Kidney epithelial cell (primary cell): ENCODE data around the gene BZW1. TPM values are rescaled to one million over a fixed set of nuclear protein-coding genes. Genes with fewer than 3 reads are reported as not detected.
A peak's percentile ranks its signal among the peaks of the same experiment; 100 is the strongest.

Source experiments
- DNase-seq: peaks from one replicate; pipeline ENCODE4 v3.0.0-alpha.2; 2010; ENCODE audit warnings: low read depth
- H3K27me3 ChIP-seq: 2 replicates; pipeline ENCODE4 v1.6.0; 2011; ENCODE audit warnings: low read length; ENCODE audit not compliant: control insufficient read depth, insufficient read depth
- H3K36me3 ChIP-seq: 2 replicates; pipeline ENCODE4 v1.5.1; 2011; ENCODE audit warnings: low read length; ENCODE audit not compliant: control insufficient read depth, insufficient read depth
- H3K4me3 ChIP-seq: 2 replicates; pipeline ENCODE4 v1.5.1; 2011; ENCODE audit warnings: low read depth, mild to moderate bottlenecking, control low read depth, low read length
- CTCF ChIP-seq: IDR thresholded peaks from 2 replicates; pipeline ENCODE4 v1.5.1; 2011; ENCODE audit warnings: mild to moderate bottlenecking, moderate library complexity, low read length, control low read depth, inconsistent platforms; ENCODE audit not compliant: insufficient read depth, poor library complexity, severe bottlenecking
- total RNA-seq: library from RNA; depleted of rRNA; stranded (reverse); fragments of >200 nt; gene quantifications from 2 replicates; pipeline ENCODE4 v1.2.3, GENCODE V29; 2015

The BZW1 gene
- total RNA-seq, 1 donor from 2014 or later = 347 TPM

GRCh38 chr2:200786826-200787225 is 24.9 kb upstream of the BZW1 start:
- no peak overlapping the region for H3K4me3 ChIP-seq
- H3K36me3 ChIP-seq = no peaks in the 10 kb centered on the region
- H3K27me3 ChIP-seq = no peaks in the 10 kb centered on the region
- no peak for DNase-seq
- no peak for TF ChIP-seq CTCF

- Histone ChIP-seq H3K36me3 (no peaks in the 10 kb centered on the region), H3K27me3 (no peaks in the 10 kb centered on the region), H3K4me3 (no peak overlapping the region)
- no peak for TF ChIP-seq CTCF
- peak; percentile 86 for DNase-seq
Observed at GRCh38 chr2:200787351-200788120, 24.2 kb upstream of the BZW1 start.

GRCh38 chr2:200788121-200788718 is 23.5 kb upstream of the BZW1 start:
- no peak for DNase-seq
- no peak overlapping the region for H3K4me3 ChIP-seq

GRCh38 chr2:200790185-200790584 is 21.5 kb upstream of the BZW1 start:
- Histone ChIP-seq H3K36me3 (no peaks in the 10 kb centered on the region), H3K4me3 (no peak overlapping the region), H3K27me3 (no peaks in the 10 kb centered on the region)
- TF ChIP-seq CTCF = no peak
- no peak for DNase-seq

More at GRCh38 chr2:200788121-200788718, 23.5 kb upstream of the BZW1 start:
- no peaks in the 10 kb centered on the region for H3K27me3 ChIP-seq
- TF ChIP-seq CTCF = no peak
- H3K36me3 ChIP-seq = no peaks in the 10 kb centered on the region

GRCh38 chr2:200791905-200792304 is 19.8 kb upstream of the BZW1 start:
- TF ChIP-seq CTCF = no peak
- no peak for DNase-seq
- Histone ChIP-seq H3K27me3 (no peaks in the 10 kb centered on the region), H3K36me3 (no peaks in the 10 kb centered on the region), H3K4me3 (no peak overlapping the region)

GRCh38 chr2:200794143-200794542 is 17.6 kb upstream of the BZW1 start:
- DNase-seq = no peak
- no peaks in the 10 kb centered on the region for H3K27me3 ChIP-seq
- H3K4me3 ChIP-seq = no peak overlapping the region
- TF ChIP-seq CTCF = no peak
- H3K36me3 ChIP-seq = no peaks in the 10 kb centered on the region
